OCI-LY1 (cell line): Measurements from ENCODE around the gene PPP2R3C.

Source experiments
- H2AFZ ChIP-seq: fragments of 200-600 bp; sonication (generic), shearing (Covaris generic); 2 replicates; pipeline ENCODE4 v1.6.0; 2014; ENCODE audit warnings: antibody characterized with exemption, mild to moderate bottlenecking, low read length
- H3F3A ChIP-seq: fragments of 200-600 bp; sonication (generic), shearing (Covaris generic); 2 replicates; pipeline ENCODE4 v1.6.0; 2014; ENCODE audit warnings: mild to moderate bottlenecking, antibody characterized with exemption, low read length, moderate library complexity; ENCODE audit not compliant: insufficient read depth
- H3K27ac ChIP-seq: fragments of 200-600 bp; sonication (generic); 2 replicates; pipeline ENCODE4 v1.5.1; 2014; ENCODE audit warnings: low read length, mixed run types, mild to moderate bottlenecking, low read depth; ENCODE audit not compliant: poor library complexity, severe bottlenecking
- H3K27me3 ChIP-seq: fragments of 200-600 bp; sonication (generic); 2 replicates; pipeline ENCODE4 v1.6.0; 2014; ENCODE audit warnings: antibody characterized with exemption, mild to moderate bottlenecking, low read length, moderate library complexity; ENCODE audit not compliant: insufficient read depth
- H3K36me3 ChIP-seq: fragments of 200-600 bp; sonication (generic); 2 replicates; pipeline ENCODE4 v1.6.1; 2014; ENCODE audit warnings: mild to moderate bottlenecking, antibody characterized with exemption, low read length, moderate library complexity, mixed read lengths; ENCODE audit not compliant: insufficient read depth
- H3K4me1 ChIP-seq: fragments of 200-600 bp; sonication (generic); 2 replicates; pipeline ENCODE4 v1.5.1; 2014; ENCODE audit warnings: mild to moderate bottlenecking, low read length, moderate library complexity; ENCODE audit not compliant: insufficient read depth, severe bottlenecking
- H3K4me2 ChIP-seq: fragments of 200-600 bp; sonication (generic), shearing (Covaris generic); 2 replicates; pipeline ENCODE4 v1.6.1; 2014; ENCODE audit warnings: low read length
- H3K4me3 ChIP-seq: fragments of 200-600 bp; sonication (generic); 2 replicates; pipeline ENCODE4 v1.5.1; 2014; ENCODE audit warnings: low read length, low read depth, mild to moderate bottlenecking, mixed read lengths; ENCODE audit not compliant: poor library complexity, severe bottlenecking
- H3K79me2 ChIP-seq: fragments of 200-600 bp; shearing (Covaris generic); 2 replicates; pipeline ENCODE4 v1.6.1; 2016; ENCODE audit warnings: mixed run types, low read length, mixed read lengths; ENCODE audit not compliant: insufficient read depth
- H3K9ac ChIP-seq: fragments of 200-600 bp; sonication (generic), shearing (Covaris generic); 2 replicates; pipeline ENCODE4 v1.6.1; 2014; ENCODE audit warnings: mild to moderate bottlenecking, low read length, mixed read lengths
- H3K9me2 ChIP-seq: fragments of 200-600 bp; sonication (generic), shearing (Covaris generic); 2 replicates; pipeline ENCODE4 v1.6.1; 2014; ENCODE audit warnings: low read depth, mild to moderate bottlenecking, low read length, mixed read lengths
- H3K9me3 ChIP-seq: fragments of 200-600 bp; shearing (Covaris generic); 2 replicates; pipeline ENCODE4 v1.6.1; 2014; ENCODE audit warnings: low read length, mixed read lengths
- H4K20me1 ChIP-seq: fragments of 200-600 bp; sonication (generic), shearing (Covaris generic); 2 replicates; pipeline ENCODE4 v1.6.0; 2016; ENCODE audit warnings: mild to moderate bottlenecking, low read length; ENCODE audit not compliant: insufficient read depth
- CTCF ChIP-seq: fragments of 200-600 bp; sonication (generic), shearing (Covaris generic); IDR thresholded peaks from 2 replicates; pipeline ENCODE4 v1.5.1; 2017; ENCODE audit warnings: mild to moderate bottlenecking, antibody characterized with exemption, low read length, moderate library complexity, mixed read lengths
- EZH2 ChIP-seq: fragments of 200-600 bp; sonication (generic), shearing (Covaris generic); IDR thresholded peaks from 2 replicates; pipeline ENCODE4 v1.8.0; 2017; ENCODE audit warnings: borderline replicate concordance, mixed run types, mild to moderate bottlenecking, antibody characterized with exemption, low read length, moderate library complexity, mixed read lengths

The PPP2R3C gene

GRCh38 chr14:35051796-35052195, 70.0 kb downstream of the PPP2R3C start:
- H2AFZ ChIP-seq: no peak overlapping the region
- H3K4me2 ChIP-seq: no peak overlapping the region
- no peaks in the 10 kb centered on the region for H3F3A ChIP-seq
- no peaks in the 10 kb centered on the region for H3K79me2 ChIP-seq
- no peaks in the 10 kb centered on the region for H3K9me3 ChIP-seq
- peaks cover 9% of the 10 kb centered on the region for H3K4me1 ChIP-seq
- H3K4me3 ChIP-seq: no peak overlapping the region
- no peaks in the 10 kb centered on the region for H3K27me3 ChIP-seq
- H3K36me3 ChIP-seq: no peaks in the 10 kb centered on the region
- no peaks in the 10 kb centered on the region for H3K9me2 ChIP-seq
- TF ChIP-seq EZH2 (no peak), CTCF (no peak)
- H3K9ac ChIP-seq: no peak overlapping the region
- H3K27ac ChIP-seq: no peak overlapping the region
- H4K20me1 ChIP-seq: no peaks in the 10 kb centered on the region

GRCh38 chr14:35050652-35051051, 71.1 kb downstream of the PPP2R3C start:
- no peak overlapping the region for H3K9ac ChIP-seq
- peaks cover 10% of the 10 kb centered on the region for H3K4me1 ChIP-seq
- H3K27ac ChIP-seq: no peak overlapping the region
- H3K27me3 ChIP-seq: no peaks in the 10 kb centered on the region
- no peaks in the 10 kb centered on the region for H3K79me2 ChIP-seq
- H3K36me3 ChIP-seq: no peaks in the 10 kb centered on the region
- H3K4me2 ChIP-seq: no peak overlapping the region
- no peak overlapping the region for H2AFZ ChIP-seq
- no peaks in the 10 kb centered on the region for H3K9me2 ChIP-seq
- H3F3A ChIP-seq: no peaks in the 10 kb centered on the region
- no peak overlapping the region for H3K4me3 ChIP-seq
- no peaks in the 10 kb centered on the region for H4K20me1 ChIP-seq
- TF ChIP-seq EZH2 (no peak), CTCF (no peak)
- H3K9me3 ChIP-seq: no peaks in the 10 kb centered on the region

DNA sequence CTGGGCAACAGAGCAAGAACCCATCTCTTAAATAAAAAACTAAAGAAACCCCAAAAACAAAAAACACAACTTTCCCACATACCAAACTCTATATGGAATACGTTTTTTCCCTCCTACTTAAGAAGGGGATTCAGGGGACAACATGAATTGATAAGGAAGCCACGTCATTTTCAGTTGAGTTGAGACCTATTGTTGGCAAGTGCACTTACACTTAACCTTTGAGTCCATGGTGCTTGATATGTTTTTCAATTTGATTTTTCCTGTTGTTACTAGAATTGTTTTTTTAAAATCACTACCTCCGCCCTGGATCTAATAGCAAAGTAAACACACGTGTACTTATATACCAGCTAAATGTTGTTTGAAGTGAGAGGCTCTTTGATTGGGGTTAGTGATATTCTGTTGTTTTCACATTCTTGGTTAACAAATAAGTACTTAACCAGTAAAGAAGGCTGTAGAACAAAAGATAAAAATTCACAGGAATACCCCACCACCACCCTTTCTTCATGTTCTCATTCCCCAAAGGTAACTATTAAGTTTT, 73.7 kb downstream of the PPP2R3C start:
- H3K27ac ChIP-seq: no peak overlapping the region
- H4K20me1 ChIP-seq: no peaks in the 10 kb centered on the region
- no peaks in the 10 kb centered on the region for H3F3A ChIP-seq
- H3K9ac ChIP-seq: no peak overlapping the region
- H3K4me1 ChIP-seq: peaks cover 18% of the 10 kb centered on the region
- no peaks in the 10 kb centered on the region for H3K27me3 ChIP-seq
- no peaks in the 10 kb centered on the region for H3K36me3 ChIP-seq
- H3K9me3 ChIP-seq: no peaks in the 10 kb centered on the region
- no peak overlapping the region for H2AFZ ChIP-seq
- no peak overlapping the region for H3K4me3 ChIP-seq
- no peaks in the 10 kb centered on the region for H3K9me2 ChIP-seq
- no peak overlapping the region; the same call in 1 of the 2 replicates for H3K4me2 ChIP-seq
- H3K79me2 ChIP-seq: no peaks in the 10 kb centered on the region
- no peak for TF ChIP-seq EZH2
- TF ChIP-seq CTCF: no peak
